DOHH2 (cell line): ENCODE measurements around the gene RPS6KA3.

Source experiments
- H3F3A ChIP-seq: fragments of 200-600 bp; sonication (generic), shearing (Covaris generic); 2 replicates; pipeline ENCODE4 v1.6.0; 2016; ENCODE audit warnings: antibody characterized with exemption, mild to moderate bottlenecking; ENCODE audit not compliant: control insufficient read depth, insufficient read depth
- H3K27ac ChIP-seq: fragments of 200-600 bp; sonication (generic); 2 replicates; pipeline ENCODE4 v1.5.1; 2014; ENCODE audit warnings: low read depth, mild to moderate bottlenecking, low read length, moderate library complexity
- H3K27me3 ChIP-seq: fragments of 200-600 bp; sonication (generic); 2 replicates; pipeline ENCODE4 v1.6.1; 2014; ENCODE audit warnings: mild to moderate bottlenecking, low read length, mixed read lengths; ENCODE audit not compliant: control insufficient read depth
- H3K36me3 ChIP-seq: fragments of 200-600 bp; sonication (generic); 2 replicates; pipeline ENCODE4 v1.6.1; 2014; ENCODE audit warnings: mild to moderate bottlenecking, low read length, moderate library complexity, mixed read lengths; ENCODE audit not compliant: control insufficient read depth
- H3K4me1 ChIP-seq: fragments of 200-600 bp; sonication (generic); 2 replicates; pipeline ENCODE4 v1.6.1; 2014; ENCODE audit warnings: mild to moderate bottlenecking, low read length, mixed read lengths; ENCODE audit not compliant: control insufficient read depth
- H3K4me2 ChIP-seq: fragments of 200-600 bp; sonication (generic); 2 replicates; pipeline ENCODE4 v1.6.0; 2014; ENCODE audit warnings: mild to moderate bottlenecking, low read length, moderate library complexity
- H3K4me3 ChIP-seq: fragments of 200-600 bp; sonication (generic); 2 replicates; pipeline ENCODE4 v1.5.1; 2014; ENCODE audit warnings: mild to moderate bottlenecking, low read length, mixed read lengths
- H3K79me2 ChIP-seq: fragments of 200-600 bp; sonication (generic); 2 replicates; pipeline ENCODE4 v1.6.1; 2014; ENCODE audit warnings: mild to moderate bottlenecking, low read length, mixed read lengths; ENCODE audit not compliant: control insufficient read depth
- H3K9me2 ChIP-seq: fragments of 200-600 bp; sonication (generic); replicated peaks from 2 replicates; pipeline ENCODE4 v1.6.1; 2014; ENCODE audit warnings: mild to moderate bottlenecking, low read length, mixed read lengths; ENCODE audit not compliant: control insufficient read depth
- H3K9me3 ChIP-seq: fragments of 200-600 bp; sonication (generic); 2 replicates; pipeline ENCODE4 v1.6.1; 2014; ENCODE audit warnings: antibody characterized with exemption, low read length, mixed read lengths; ENCODE audit not compliant: control insufficient read depth, insufficient read depth
- H4K20me1 ChIP-seq: fragments of 200-600 bp; sonication (generic); 2 replicates; pipeline ENCODE4 v1.6.0; 2014; ENCODE audit warnings: low read depth, mild to moderate bottlenecking, antibody characterized with exemption, low read length, moderate library complexity; ENCODE audit not compliant: control insufficient read depth, insufficient read depth
- CTCF ChIP-seq: fragments of 200-600 bp; sonication (generic); IDR thresholded peaks from one replicate; pipeline ENCODE4 v1.5.1; 2014; ENCODE audit warnings: antibody characterized with exemption, mild to moderate bottlenecking, low read depth, low read length; ENCODE audit not compliant: poor library complexity, severe bottlenecking
- EZH2phosphoT487 ChIP-seq: fragments of 200-600 bp; sonication (generic); IDR thresholded peaks from 2 replicates; pipeline ENCODE4 v1.6.1; 2017; ENCODE audit warnings: borderline replicate concordance, mild to moderate bottlenecking, antibody characterized with exemption, low read length, moderate library complexity, mixed read lengths

Gene RPS6KA3

GRCh38 chrX:20244931-20245330 lies 21.8 kb downstream of the RPS6KA3 start:
- Histone ChIP-seq H3K79me2 (peaks cover 23% of the 10 kb centered on the region), H4K20me1 (no peaks in the 10 kb centered on the region), H3K27ac (no peak overlapping the region), H3F3A (no peaks in the 10 kb centered on the region), H3K9me2 (no peaks in the 10 kb centered on the region), H3K9me3 (no peaks in the 10 kb centered on the region), H3K36me3 (no peaks in the 10 kb centered on the region), H3K27me3 (no peaks in the 10 kb centered on the region), H3K4me2 (no peak overlapping the region), H3K4me1 (peaks cover 6% of the 10 kb centered on the region), H3K4me3 (no peak overlapping the region)
- no peak for TF ChIP-seq CTCF
- TF ChIP-seq EZH2phosphoT487 = no peak

GRCh38 chrX:20240201-20240600 lies 26.5 kb downstream of the RPS6KA3 start:
- H3K27ac ChIP-seq = no peak overlapping the region
- no peaks in the 10 kb centered on the region for H4K20me1 ChIP-seq
- no peaks in the 10 kb centered on the region for H3K9me2 ChIP-seq
- H3K4me2 ChIP-seq = no peak overlapping the region
- H3K36me3 ChIP-seq = no peaks in the 10 kb centered on the region
- H3K4me1 ChIP-seq = no peaks in the 10 kb centered on the region
- no peaks in the 10 kb centered on the region for H3K9me3 ChIP-seq
- peaks cover 13% of the 10 kb centered on the region; the same call in 1 of the 2 replicates for H3K79me2 ChIP-seq
- H3K27me3 ChIP-seq = no peaks in the 10 kb centered on the region
- H3F3A ChIP-seq = no peaks in the 10 kb centered on the region
- H3K4me3 ChIP-seq = no peak overlapping the region
- TF ChIP-seq CTCF (no peak), EZH2phosphoT487 (no peak)

- no peaks in the 10 kb centered on the region for H3K79me2 ChIP-seq
- TF ChIP-seq EZH2phosphoT487 (no peak), CTCF (no peak)
- H3K4me1 ChIP-seq = no peaks in the 10 kb centered on the region
- H4K20me1 ChIP-seq = no peaks in the 10 kb centered on the region
- H3K4me2 ChIP-seq = no peak overlapping the region
- no peaks in the 10 kb centered on the region for H3K9me2 ChIP-seq
- H3K36me3 ChIP-seq = peaks cover 3% of the 10 kb centered on the region
- H3F3A ChIP-seq = no peaks in the 10 kb centered on the region
- H3K4me3 ChIP-seq = no peak overlapping the region
- H3K9me3 ChIP-seq = no peaks in the 10 kb centered on the region
- H3K27me3 ChIP-seq = no peaks in the 10 kb centered on the region
- H3K27ac ChIP-seq = no peak overlapping the region
Observed at GRCh38 chrX:20237864-20238263, 28.8 kb downstream of the RPS6KA3 start.

- Histone ChIP-seq H3K4me2 (no peak overlapping the region), H4K20me1 (no peaks in the 10 kb centered on the region), H3K9me3 (no peaks in the 10 kb centered on the region), H3K4me3 (no peak overlapping the region), H3K79me2 (no peaks in the 10 kb centered on the region), H3K27me3 (no peaks in the 10 kb centered on the region), H3F3A (no peaks in the 10 kb centered on the region), H3K36me3 (peaks cover 6% of the 10 kb centered on the region), H3K27ac (no peak overlapping the region), H3K4me1 (no peaks in the 10 kb centered on the region), H3K9me2 (no peaks in the 10 kb centered on the region)
- TF ChIP-seq CTCF (no peak), EZH2phosphoT487 (no peak)
Observed at GRCh38 chrX:20235755-20236154, 31.0 kb downstream of the RPS6KA3 start.
